CD4-positive, CD25-positive, alpha-beta regulatory T cell (primary cell): ENCODE results near the gene C14orf132. TPM values are rescaled to one million over a fixed set of nuclear protein-coding genes. Genes with fewer than 3 reads are reported as not detected.

ENCODE experiments used
- ATAC-seq, 2 donors: fragments of 150-1000 bp; cut with Tn5 transposase; one replicate each; pipeline ENCODE4 v1.10.0; 2021; ENCODE audit warnings: low read depth in 2 of 2, moderate number of reproducible peaks in 2 of 2, moderate library complexity in 1 of 2
- DNase-seq, 3 donors: peaks; one replicate each; pipeline versions ENCODE4 v3.0.0 to v3.0.0-alpha.2; 2012 to 2022; ENCODE audit warnings: mixed read lengths in 1 of 3
- H3K27ac ChIP-seq: one replicate; pipeline ENCODE4 v1.7.0; 2013; ENCODE audit warnings: mild to moderate bottlenecking, low read length; ENCODE audit not compliant: insufficient read depth, poor library complexity, severe bottlenecking
- H3K27me3 ChIP-seq: one replicate; pipeline ENCODE4 v1.7.0; 2013; ENCODE audit warnings: low read length; ENCODE audit not compliant: control insufficient read depth, insufficient read depth
- H3K36me3 ChIP-seq: one replicate; pipeline ENCODE4 v1.7.0; 2013; ENCODE audit warnings: mild to moderate bottlenecking, low read length, moderate library complexity; ENCODE audit not compliant: control insufficient read depth, insufficient read depth
- H3K4me1 ChIP-seq: 2 replicates; pipeline ENCODE4 v1.7.0; 2013; ENCODE audit warnings: mild to moderate bottlenecking, low read length; ENCODE audit not compliant: insufficient read depth, control insufficient read depth, poor library complexity, severe bottlenecking
- H3K4me3 ChIP-seq: one replicate; pipeline ENCODE4 v1.7.0; 2013; ENCODE audit warnings: low read depth, mild to moderate bottlenecking, low read length, moderate library complexity
- H3K9me3 ChIP-seq, 2 experiments: 1 replicate in 1 of 2; 2 replicates in 1 of 2; pipeline ENCODE4 v1.7.0; 2013; ENCODE audit warnings: low read length in 2 of 2, mild to moderate bottlenecking in 1 of 2, moderate library complexity in 1 of 2; ENCODE audit not compliant: control insufficient read depth in 2 of 2
- H3K27ac Mint-ChIP-seq, 3 donors: one replicate each; pipeline ENCODE4 v1.8.0; 2020 to 2022; ENCODE audit warnings: mild to moderate bottlenecking in 3 of 3, mixed read lengths in 3 of 3, moderate library complexity in 2 of 3
- H3K27me3 Mint-ChIP-seq: one replicate; pipeline ENCODE4 v1.8.0; 2022; ENCODE audit warnings: mild to moderate bottlenecking, mixed read lengths
- H3K36me3 Mint-ChIP-seq: one replicate; pipeline ENCODE4 v1.8.0; 2020; ENCODE audit warnings: mixed read lengths
- H3K4me1 Mint-ChIP-seq, 4 donors: one replicate each; pipeline ENCODE4 v1.8.0; 2020 to 2022; ENCODE audit warnings: mixed read lengths in 4 of 4, mild to moderate bottlenecking in 1 of 4
- H3K4me3 Mint-ChIP-seq, 4 donors: one replicate each; pipeline ENCODE4 v1.8.0; 2020 to 2022; ENCODE audit warnings: mild to moderate bottlenecking in 4 of 4, mixed read lengths in 4 of 4, moderate library complexity in 3 of 4
- H3K9me3 Mint-ChIP-seq, 7 donors: one replicate each; pipeline ENCODE4 v1.8.0; 2020 to 2022; ENCODE audit warnings: mixed read lengths in 7 of 7, mild to moderate bottlenecking in 3 of 7, moderate library complexity in 2 of 7
- polyA plus RNA-seq, 4 donors: library from polyadenylated mRNA; unstranded; fragments of 300-500 nt; fragmentation: Illumina TruSeq; gene quantifications; one replicate each; pipeline ENCODE4 v1.2.3, GENCODE V29; 2021
- total RNA-seq: library from RNA; stranded (reverse); gene quantifications from one replicate; pipeline ENCODE4 v1.2.3, GENCODE V29; 2022

The C14orf132 gene
- total RNA-seq (1.2 TPM), polyA plus RNA-seq (under 1 TPM in 3 of 4 donors, not detected in 1; 0.20 to 0.41 (median 0.20) TPM)

DNA sequence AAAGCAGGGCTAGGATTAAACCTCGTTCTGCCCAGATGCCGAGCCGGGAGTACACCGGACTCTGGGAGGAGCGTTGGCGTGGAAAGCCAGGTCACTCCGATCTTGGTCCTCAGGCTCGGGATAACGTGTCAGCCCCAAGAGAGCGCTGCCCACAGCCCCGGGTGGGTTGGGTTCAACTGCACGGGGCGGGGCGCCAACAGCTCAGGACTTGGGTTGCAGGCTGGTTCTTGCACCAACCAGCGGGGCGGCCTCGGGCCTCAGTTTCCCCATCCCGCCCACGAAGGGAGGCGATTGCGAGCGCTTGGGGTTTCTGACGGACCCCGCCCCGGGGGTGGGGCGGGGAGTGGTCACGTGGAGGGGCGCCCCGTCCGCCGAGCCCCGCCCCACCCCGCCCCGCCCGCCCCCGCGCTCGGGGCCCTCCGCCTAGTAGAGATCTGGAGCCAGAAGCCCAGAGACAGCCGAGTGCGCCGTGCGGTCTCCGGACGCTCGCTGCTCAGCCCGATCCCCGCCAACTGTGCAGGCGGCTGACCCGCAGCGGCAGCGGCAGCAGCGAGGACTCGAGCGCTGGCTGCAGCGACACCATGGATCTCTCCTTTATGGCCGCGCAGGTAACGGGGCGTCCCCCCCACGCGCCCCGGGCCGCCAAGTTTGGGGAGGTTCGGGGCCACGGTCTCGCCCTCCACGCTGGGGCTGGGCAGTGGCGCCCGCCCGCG, at the start of gene C14orf132:
Gene C14orf132 (plus strand): TSS at position 443 of the 713 bp plus-strand sequence. CDS start 139 bp downstream, at position 582.
- Mint-ChIP-seq H3K36me3 (peaks cover 6% of the 10 kb centered on the region), H3K9me3 (peaks cover 0 to 6% (median 0%) of the 10 kb centered on the region in 7 donors), H3K4me3 (peak within 1 kb of the TSS; percentile 32 to 79 (median 70)), H3K27me3 (peaks cover 76% of the 10 kb centered on the region), H3K27ac (peak within 1 kb of the TSS in 1 of 3 donors; percentile 80), H3K4me1 (peaks cover 3 to 32% (median 7%) of the 10 kb centered on the region in 4 donors)
- Histone ChIP-seq H3K27me3 (peaks cover 26% of the 10 kb centered on the region), H3K4me3 (no peak within 1 kb of the TSS), H3K36me3 (no peaks in the 10 kb centered on the region), H3K4me1 (peaks cover 19% of the 10 kb centered on the region), H3K9me3 (no peaks in the 10 kb centered on the region), H3K27ac (no peak within 1 kb of the TSS)
- ATAC-seq (no peak), DNase-seq (no peak)

DNA sequence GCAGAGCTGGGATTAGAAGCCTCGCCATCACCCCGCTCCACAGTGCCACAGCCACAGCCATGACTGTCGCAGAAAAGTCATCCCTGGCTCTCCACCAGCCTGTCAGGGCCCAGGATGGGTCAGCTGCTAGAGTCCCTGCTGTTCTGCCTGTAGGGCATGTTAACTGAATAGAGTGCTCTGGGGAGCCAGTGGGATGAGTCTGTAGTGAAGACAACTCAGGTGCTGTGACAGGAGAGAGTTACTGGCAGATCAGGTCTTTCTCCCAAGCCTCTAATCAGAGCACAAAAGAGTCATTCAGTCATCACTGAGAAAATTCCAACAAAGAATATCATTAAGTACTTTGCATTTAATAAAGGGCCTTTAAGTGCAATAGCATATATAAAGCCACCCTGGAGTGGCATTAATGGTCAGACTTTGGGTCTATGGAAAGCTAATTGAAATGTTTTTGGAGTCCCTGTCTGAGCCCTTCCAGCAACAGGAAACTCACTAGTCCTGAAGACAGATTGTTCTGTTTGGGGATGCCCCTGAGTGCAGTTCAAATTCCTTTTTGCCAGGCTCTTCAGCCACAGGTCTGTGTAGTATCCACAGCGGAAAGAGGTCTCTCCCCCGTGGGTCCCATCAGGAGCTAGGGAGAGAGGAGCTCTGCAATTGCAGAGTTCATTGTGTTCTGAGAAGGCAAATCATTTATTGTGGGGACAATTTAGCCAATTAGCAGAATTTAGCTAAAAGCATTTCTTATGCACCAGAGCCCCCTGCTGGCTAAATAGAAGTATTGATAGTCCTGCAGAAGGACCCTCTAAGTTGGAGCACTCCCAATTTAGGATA, 45.2 kb upstream of the C14orf132 start:
- ATAC-seq (no peak), DNase-seq (peak; percentile 3 to 48 (median 27))
- no peaks in the 10 kb centered on the region for H3K4me1 ChIP-seq
- no peak overlapping the region for H3K4me3 ChIP-seq
- Mint-ChIP-seq H3K9me3 (peaks cover 0 to 22% (median 15%) of the 10 kb centered on the region in 7 donors), H3K4me3 (no peak overlapping the region), H3K4me1 (no peaks in the 10 kb centered on the region), H3K27me3 (peaks cover 34% of the 10 kb centered on the region), H3K36me3 (no peaks in the 10 kb centered on the region), H3K27ac (no peak overlapping the region)
- H3K27me3 ChIP-seq: peaks cover 7% of the 10 kb centered on the region
- H3K27ac ChIP-seq: no peak overlapping the region
- peaks cover 8 to 11% of the 10 kb centered on the region in 2 experiments for H3K9me3 ChIP-seq
- no peaks in the 10 kb centered on the region for H3K36me3 ChIP-seq

DNA sequence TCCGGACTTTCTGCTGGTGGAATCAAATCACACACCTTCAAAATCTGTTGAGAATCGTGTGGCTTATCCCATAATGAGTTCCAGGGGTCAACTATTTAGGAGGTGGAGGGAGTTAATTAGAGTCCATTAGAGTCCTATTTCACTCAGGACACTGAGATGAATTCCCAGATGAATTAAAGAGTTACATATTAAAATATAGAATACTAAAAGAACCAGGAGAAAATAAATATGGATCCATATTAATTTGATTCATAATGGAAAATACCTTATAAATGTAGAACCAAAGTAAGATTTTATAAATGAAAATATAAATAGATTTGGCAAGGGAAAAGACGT, 44.6 kb upstream of the C14orf132 start:
- Histone ChIP-seq H3K4me3 (no peak overlapping the region), H3K9me3 (peaks cover 8 to 11% of the 10 kb centered on the region in 2 experiments), H3K27me3 (peaks cover 7% of the 10 kb centered on the region), H3K36me3 (no peaks in the 10 kb centered on the region), H3K27ac (no peak overlapping the region), H3K4me1 (no peaks in the 10 kb centered on the region)
- H3K4me3 Mint-ChIP-seq: no peak overlapping the region
- no peak for ATAC-seq
- H3K36me3 Mint-ChIP-seq: no peaks in the 10 kb centered on the region
- peaks cover 0 to 22% (median 15%) of the 10 kb centered on the region in 7 donors for H3K9me3 Mint-ChIP-seq
- no peak overlapping the region for H3K27ac Mint-ChIP-seq
- peaks cover 34% of the 10 kb centered on the region for H3K27me3 Mint-ChIP-seq
- DNase-seq: no peak
- H3K4me1 Mint-ChIP-seq: no peaks in the 10 kb centered on the region

DNA sequence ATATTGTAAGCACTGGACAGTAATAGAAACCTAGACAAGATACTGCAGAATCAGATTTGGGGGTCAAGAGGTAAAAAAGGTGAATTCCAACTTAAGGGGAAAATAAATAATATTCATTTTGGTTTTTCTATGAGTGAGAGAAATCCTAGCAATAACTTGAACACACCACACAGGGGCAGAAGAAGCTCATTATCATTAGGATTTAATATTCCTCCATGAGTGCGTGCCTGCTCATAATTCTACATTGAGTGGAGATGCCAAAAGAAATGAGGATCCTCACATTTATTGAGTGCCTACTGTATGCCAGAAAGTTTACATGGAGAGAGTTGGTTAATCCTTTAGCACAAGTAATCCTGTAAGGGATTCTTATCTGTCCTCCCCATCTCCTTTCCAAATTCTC, 40.5 kb upstream of the C14orf132 start:
- no peak for ATAC-seq
- Mint-ChIP-seq H3K4me1 (no peaks in the 10 kb centered on the region), H3K4me3 (no peak overlapping the region), H3K9me3 (peaks cover 0 to 10% (median 2%) of the 10 kb centered on the region in 7 donors), H3K27me3 (peaks cover 37% of the 10 kb centered on the region), H3K27ac (no peak overlapping the region), H3K36me3 (no peaks in the 10 kb centered on the region)
- Histone ChIP-seq H3K27ac (no peak overlapping the region), H3K36me3 (no peaks in the 10 kb centered on the region), H3K27me3 (peaks cover 14% of the 10 kb centered on the region), H3K4me3 (no peak overlapping the region), H3K4me1 (no peaks in the 10 kb centered on the region), H3K9me3 (peaks cover 0 to 3% of the 10 kb centered on the region in 2 experiments)
- DNase-seq: no peak

DNA sequence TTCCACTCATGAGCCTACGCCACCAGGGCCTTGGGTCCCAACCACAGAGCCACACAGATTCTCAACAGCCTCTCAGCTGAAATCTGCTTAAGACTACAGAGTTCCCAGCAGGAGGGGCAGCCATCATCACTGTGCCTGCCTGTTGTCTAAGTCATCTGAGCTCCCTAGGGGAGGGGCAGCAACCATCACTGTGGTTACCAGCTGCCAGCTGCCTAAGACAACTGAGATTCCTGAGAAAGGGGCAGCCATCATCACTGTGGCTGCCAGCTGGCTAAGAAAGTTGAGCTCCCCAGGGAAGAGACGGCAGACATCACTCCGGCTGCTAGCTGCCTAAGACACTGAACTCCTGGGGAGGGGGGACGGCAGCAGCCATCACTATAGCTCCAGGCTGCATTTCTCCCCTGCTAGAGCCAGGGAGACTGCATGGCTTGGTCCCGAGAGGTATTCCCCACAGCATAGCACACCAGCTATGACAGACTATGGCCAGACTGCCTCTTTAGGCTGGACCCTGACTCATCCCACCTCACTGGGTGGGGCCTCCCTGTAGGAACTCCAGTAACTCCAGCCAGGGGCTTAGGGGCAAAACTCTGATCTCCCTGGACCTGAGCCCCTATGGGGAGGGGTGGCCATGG, 37.2 kb upstream of the C14orf132 start:
- H3K9me3 Mint-ChIP-seq: peaks cover 0 to 21% (median 6%) of the 10 kb centered on the region in 7 donors
- Histone ChIP-seq H3K27me3 (peaks cover 13% of the 10 kb centered on the region), H3K4me3 (no peak overlapping the region), H3K4me1 (no peaks in the 10 kb centered on the region), H3K36me3 (no peaks in the 10 kb centered on the region), H3K27ac (no peak overlapping the region), H3K9me3 (peaks cover 0 to 3% of the 10 kb centered on the region in 2 experiments)
- H3K36me3 Mint-ChIP-seq: no peaks in the 10 kb centered on the region
- ATAC-seq: no peak
- H3K27me3 Mint-ChIP-seq: peaks cover 27% of the 10 kb centered on the region
- no peak overlapping the region for H3K27ac Mint-ChIP-seq
- H3K4me3 Mint-ChIP-seq: no peak overlapping the region
- H3K4me1 Mint-ChIP-seq: no peaks in the 10 kb centered on the region
- no peak for DNase-seq

DNA sequence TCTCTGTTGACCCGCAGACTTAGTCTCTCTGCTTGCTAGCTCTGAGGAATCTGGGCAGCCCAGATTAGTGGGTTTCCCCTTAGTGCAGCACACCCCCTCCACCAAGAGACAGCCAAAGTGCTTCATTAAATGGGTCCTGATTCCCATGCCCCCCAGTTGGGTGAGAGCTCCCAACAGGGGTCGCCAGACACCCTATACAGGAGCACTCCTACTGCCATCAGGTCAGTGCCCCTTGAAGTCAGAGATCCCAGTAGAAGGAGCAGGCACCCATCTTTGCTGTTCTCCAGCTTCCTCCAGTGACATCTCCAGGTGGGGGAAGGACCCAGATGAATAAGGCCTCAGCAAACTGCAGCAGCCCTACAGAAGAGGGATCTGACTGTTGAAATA, 36.7 kb upstream of the C14orf132 start:
- H3K4me1 Mint-ChIP-seq: no peaks in the 10 kb centered on the region
- DNase-seq (no peak), ATAC-seq (no peak)
- Histone ChIP-seq H3K9me3 (peaks cover 0 to 3% of the 10 kb centered on the region in 2 experiments), H3K36me3 (no peaks in the 10 kb centered on the region), H3K27ac (no peak overlapping the region), H3K4me1 (no peaks in the 10 kb centered on the region), H3K4me3 (no peak overlapping the region), H3K27me3 (peaks cover 13% of the 10 kb centered on the region)
- peaks cover 27% of the 10 kb centered on the region for H3K27me3 Mint-ChIP-seq
- H3K36me3 Mint-ChIP-seq: no peaks in the 10 kb centered on the region
- H3K4me3 Mint-ChIP-seq: no peak overlapping the region
- peaks cover 0 to 22% (median 6%) of the 10 kb centered on the region in 7 donors for H3K9me3 Mint-ChIP-seq
- peak overlapping the region in 1 of 3 donors; percentile 54 for H3K27ac Mint-ChIP-seq

DNA sequence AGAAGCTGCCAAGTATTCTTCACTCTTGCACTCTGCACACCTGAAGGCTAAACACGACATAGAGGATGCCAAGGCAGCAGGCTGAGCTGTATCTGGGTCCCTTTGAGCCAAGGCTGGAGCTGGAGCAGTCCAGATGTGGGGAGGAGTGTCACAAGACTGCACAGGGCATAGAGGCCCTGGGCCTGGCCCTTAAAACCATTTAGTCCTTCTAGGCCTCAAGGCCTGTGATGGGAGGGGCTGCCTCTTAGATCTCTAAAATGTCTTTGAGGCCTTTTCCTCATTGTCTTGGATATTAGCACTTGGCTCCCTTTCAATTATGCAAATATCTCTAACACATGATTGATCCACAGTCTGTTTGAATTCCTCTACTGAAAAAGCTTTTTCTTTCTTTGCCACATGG, 28.0 kb upstream of the C14orf132 start:
- no peaks in the 10 kb centered on the region for H3K4me1 ChIP-seq
- H3K36me3 Mint-ChIP-seq: peaks cover 5% of the 10 kb centered on the region
- H3K36me3 ChIP-seq: no peaks in the 10 kb centered on the region
- peaks cover 5 to 12% of the 10 kb centered on the region in 2 experiments for H3K9me3 ChIP-seq
- ATAC-seq (no peak), DNase-seq (no peak)
- H3K4me3 ChIP-seq: no peak overlapping the region
- H3K27me3 Mint-ChIP-seq: peaks cover 3% of the 10 kb centered on the region
- peaks cover 0 to 21% (median 3%) of the 10 kb centered on the region in 7 donors for H3K9me3 Mint-ChIP-seq
- no peak overlapping the region for H3K4me3 Mint-ChIP-seq
- H3K4me1 Mint-ChIP-seq: no peaks in the 10 kb centered on the region
- H3K27me3 ChIP-seq: no peaks in the 10 kb centered on the region
- no peak overlapping the region for H3K27ac Mint-ChIP-seq
- no peak overlapping the region for H3K27ac ChIP-seq
